Measurements from ENCODE around the gene GK. TPM values are rescaled to one million over a fixed set of nuclear protein-coding genes. Genes with fewer than 3 reads are reported as not detected.
"Not testable (repeated sequence)": the region's sequence is repeated elsewhere in the genome, so short reads cannot be mapped to it uniquely, and the experiment has no call there.

Gene GK
- total RNA-seq: 10 to 100 TPM; 34.2 to 37.5 TPM

DNA sequence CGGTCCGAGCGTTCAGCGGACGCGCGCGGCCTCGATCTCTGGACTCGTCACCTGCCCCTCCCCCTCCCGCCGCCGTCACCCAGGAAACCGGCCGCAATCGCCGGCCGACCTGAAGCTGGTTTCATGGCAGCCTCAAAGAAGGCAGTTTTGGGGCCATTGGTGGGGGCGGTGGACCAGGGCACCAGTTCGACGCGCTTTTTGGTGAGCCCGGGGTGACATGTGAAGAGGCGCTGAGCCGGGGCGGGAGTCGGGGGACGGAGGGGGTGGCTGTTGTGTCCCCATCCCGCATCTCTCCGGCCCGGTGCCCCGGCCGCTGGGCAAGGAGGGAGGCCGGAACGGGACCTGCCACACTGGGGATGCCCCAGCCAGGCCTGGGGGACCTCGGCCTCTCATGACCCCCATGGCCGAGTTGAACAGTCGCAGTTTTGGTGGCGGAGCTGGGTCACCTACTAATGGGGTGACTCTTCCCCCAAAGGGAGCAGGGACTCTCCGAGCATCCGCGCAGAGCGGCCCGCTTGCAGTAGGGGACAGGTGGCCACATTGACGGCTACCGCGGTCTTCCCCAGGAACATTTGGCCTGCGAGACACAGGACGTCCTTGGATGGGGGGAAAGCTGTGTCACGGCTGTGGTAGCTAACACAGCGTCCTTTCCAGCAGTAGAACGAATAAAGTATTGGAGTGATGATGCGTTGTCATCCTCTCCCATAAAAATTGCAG, at the start of gene GK:
Gene GK (plus strand): TSS at position 9 of the 717 bp plus-strand sequence. CDS start 115 bp downstream, at position 124.
- Mint-ChIP-seq H3K4me1 (peaks cover 60% of the 10 kb centered on the region), H3K27me3 (no peaks in the 10 kb centered on the region), H3K9me3 (no peaks in the 10 kb centered on the region), H3K4me3 (peak within 1 kb of the TSS; percentile 84), H3K27ac (peak within 1 kb of the TSS; percentile 96), H3K36me3 (ENCODE audit: low read depth) (peaks cover 12% of the 10 kb centered on the region)
- no peak for DNase-seq
- POLR2A ChIA-PET: interaction anchor here (1.0 to 3.3 kb wide), 3 partner anchors 62 to 235 kb away, joined by 3 to 15 read pairs (median 11); partner anchors contain the start of genes TAB3 and TASL
- CTCF ChIA-PET: no interaction called here

DNA sequence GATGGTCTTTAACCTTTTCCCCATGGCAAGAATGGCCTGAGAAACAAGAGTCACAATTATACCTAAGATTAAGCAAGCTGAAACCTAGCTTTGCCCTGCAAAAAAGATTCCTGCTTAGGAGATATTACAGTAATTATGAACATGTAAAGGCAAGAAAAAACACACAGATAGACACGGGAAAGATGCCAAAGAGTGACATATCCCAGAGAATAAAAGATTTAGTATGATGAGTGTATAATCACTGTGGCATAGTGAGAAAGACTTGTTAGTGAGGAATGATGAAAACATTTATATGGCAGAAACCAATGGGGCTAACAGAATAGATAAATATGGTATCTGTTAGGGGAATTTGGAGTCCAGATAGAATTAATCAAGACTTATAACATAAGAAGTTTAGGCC, 46.1 kb upstream of the GK start:
- no peak for DNase-seq
- Mint-ChIP-seq H3K9me3 (no peaks in the 10 kb centered on the region), H3K4me3 (no peak overlapping the region), H3K27ac (no peak overlapping the region), H3K27me3 (no peaks in the 10 kb centered on the region), H3K36me3 (ENCODE audit: low read depth) (no peaks in the 10 kb centered on the region), H3K4me1 (no peaks in the 10 kb centered on the region)
- ChIA-PET CTCF (no interaction called here), POLR2A (no interaction called here)

DNA sequence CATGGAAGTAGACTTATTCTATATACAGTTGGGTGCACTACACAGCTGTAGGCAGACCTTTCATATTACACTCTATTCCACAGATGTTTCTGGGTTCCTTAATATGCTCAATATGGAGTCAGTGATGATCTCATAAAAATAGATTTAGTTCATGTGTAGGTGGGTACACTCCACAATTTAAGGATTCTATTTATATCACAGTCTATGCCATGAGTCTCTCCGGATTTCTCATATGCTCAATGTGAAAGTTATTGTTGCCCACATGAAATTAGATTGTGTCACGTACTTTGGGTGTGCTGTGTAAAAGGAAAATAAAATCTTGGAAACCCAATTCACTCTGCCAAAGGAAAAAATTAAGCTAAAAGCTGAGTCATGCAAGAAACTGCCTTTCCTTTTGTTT, 43.2 kb upstream of the GK start:
- POLR2A ChIA-PET: no interaction called here
- CTCF ChIA-PET: no interaction called here
- Mint-ChIP-seq H3K4me3 (no peak overlapping the region), H3K36me3 (ENCODE audit: low read depth) (no peaks in the 10 kb centered on the region), H3K27me3 (no peaks in the 10 kb centered on the region), H3K27ac (no peak overlapping the region), H3K4me1 (no peaks in the 10 kb centered on the region), H3K9me3 (no peaks in the 10 kb centered on the region)
- no peak for DNase-seq

DNA sequence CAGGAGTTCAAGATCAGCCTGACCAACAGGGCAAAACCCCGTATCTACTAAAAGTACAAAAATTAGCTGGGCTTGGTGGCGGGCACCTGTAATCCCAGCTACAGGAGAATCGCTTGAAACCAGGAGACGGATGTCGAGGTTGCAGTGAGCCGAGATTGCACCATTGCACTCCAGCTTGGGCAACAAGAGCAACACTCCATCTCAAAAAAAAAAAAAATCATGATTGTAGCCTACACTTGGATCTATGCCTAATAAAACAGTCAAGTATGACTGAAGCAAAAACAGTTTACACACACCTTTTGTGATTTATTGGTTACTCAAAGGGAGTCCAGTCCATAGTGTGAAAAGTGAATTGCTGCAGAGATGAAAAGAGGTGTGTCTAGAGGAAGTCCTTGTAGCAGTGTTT, 41.0 kb upstream of the GK start:
- CTCF ChIA-PET: no interaction called here
- POLR2A ChIA-PET: no interaction called here
- no peaks in the 10 kb centered on the region for H3K9me3 Mint-ChIP-seq
- no peak overlapping the region for H3K4me3 Mint-ChIP-seq
- no peak for DNase-seq
- peaks cover 2% of the 10 kb centered on the region for H3K4me1 Mint-ChIP-seq
- no peaks in the 10 kb centered on the region for H3K27me3 Mint-ChIP-seq
- H3K36me3 Mint-ChIP-seq (ENCODE audit: low read depth): no peaks in the 10 kb centered on the region
- no peak overlapping the region for H3K27ac Mint-ChIP-seq

DNA sequence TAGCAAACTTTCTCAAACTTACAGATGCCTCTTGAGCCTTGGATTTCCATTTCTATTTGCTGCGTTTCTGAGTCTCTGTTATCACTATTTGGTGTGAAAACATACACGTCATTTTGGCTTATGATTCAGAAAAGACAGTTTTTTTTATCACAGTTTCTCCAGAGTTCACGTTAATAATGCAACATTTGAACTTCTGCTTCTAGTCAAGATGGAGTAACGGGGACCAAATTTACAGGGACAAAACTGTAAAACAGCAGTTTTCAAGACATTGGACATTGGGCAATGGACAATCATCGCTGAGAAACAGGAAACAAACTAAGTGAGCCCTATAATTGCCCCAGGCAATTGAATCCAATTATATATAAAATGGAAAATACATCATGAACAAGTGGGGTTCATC, 39.5 kb upstream of the GK start:
- Mint-ChIP-seq H3K4me1 (peaks cover 2% of the 10 kb centered on the region), H3K27ac (no peak overlapping the region), H3K27me3 (no peaks in the 10 kb centered on the region), H3K9me3 (no peaks in the 10 kb centered on the region), H3K36me3 (ENCODE audit: low read depth) (no peaks in the 10 kb centered on the region), H3K4me3 (no peak overlapping the region)
- no peak for DNase-seq
- ChIA-PET CTCF (no interaction called here), POLR2A (no interaction called here)

DNA sequence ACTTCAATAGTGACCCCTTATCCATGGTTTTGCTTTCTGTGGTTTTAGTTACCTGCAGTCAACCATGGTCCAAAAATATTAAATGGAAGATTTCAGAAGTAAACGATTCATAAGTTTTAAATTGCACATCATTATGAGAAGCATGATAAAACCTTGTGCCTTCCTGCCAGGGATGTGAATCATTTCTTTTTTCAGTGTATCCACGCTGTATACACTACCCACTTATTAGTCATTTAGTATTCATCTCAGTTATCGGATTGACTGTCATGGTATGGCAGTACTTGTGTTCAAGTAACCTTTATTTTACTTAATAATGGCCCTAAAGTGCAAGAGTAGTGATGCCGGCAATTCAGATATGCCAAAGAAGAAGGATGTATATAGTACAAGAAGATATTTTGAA, 38.0 kb upstream of the GK start:
- DNase-seq: no peak
- Mint-ChIP-seq H3K4me3 (no peak overlapping the region), H3K9me3 (no peaks in the 10 kb centered on the region), H3K36me3 (ENCODE audit: low read depth) (no peaks in the 10 kb centered on the region), H3K27me3 (no peaks in the 10 kb centered on the region), H3K4me1 (peaks cover 2% of the 10 kb centered on the region), H3K27ac (no peak overlapping the region)
- ChIA-PET CTCF (no interaction called here), POLR2A (no interaction called here)

DNA sequence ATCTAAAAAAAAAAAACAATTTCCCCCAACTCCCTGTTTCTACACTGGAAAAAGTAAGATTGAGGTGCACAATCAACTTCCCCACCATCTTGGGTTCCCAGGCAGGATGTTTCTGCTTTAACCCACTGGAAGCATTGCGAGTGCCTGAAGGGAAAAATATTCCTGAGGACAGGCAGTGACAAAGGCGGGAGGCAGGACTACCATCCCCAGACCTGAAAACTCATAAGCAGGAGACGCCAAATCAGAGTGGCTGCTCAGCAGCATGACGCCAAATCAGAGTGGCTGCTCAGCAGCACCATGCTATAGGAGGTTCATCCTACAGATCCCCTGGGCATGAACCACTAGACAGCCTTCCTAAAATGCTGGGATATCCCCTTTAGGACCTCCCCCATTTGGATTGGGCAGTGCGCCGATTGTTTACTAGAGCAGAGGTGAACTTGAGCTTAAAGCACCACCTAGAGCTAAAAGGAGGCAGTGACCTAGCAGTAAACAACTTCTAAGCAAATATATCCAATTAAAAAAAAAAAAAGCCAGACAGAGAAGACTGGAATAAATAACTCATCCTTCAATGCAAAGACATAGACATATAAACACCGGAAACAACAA, 35.0 kb upstream of the GK start:
- Mint-ChIP-seq H3K27ac (no peak overlapping the region), H3K27me3 (no peaks in the 10 kb centered on the region), H3K36me3 (ENCODE audit: low read depth) (peaks cover 7% of the 10 kb centered on the region), H3K4me3 (no peak overlapping the region), H3K9me3 (peaks cover 15% of the 10 kb centered on the region), H3K4me1 (peaks cover 3% of the 10 kb centered on the region)
- DNase-seq: no peak
- POLR2A ChIA-PET: no interaction called here
- CTCF ChIA-PET: no interaction called here

DNA sequence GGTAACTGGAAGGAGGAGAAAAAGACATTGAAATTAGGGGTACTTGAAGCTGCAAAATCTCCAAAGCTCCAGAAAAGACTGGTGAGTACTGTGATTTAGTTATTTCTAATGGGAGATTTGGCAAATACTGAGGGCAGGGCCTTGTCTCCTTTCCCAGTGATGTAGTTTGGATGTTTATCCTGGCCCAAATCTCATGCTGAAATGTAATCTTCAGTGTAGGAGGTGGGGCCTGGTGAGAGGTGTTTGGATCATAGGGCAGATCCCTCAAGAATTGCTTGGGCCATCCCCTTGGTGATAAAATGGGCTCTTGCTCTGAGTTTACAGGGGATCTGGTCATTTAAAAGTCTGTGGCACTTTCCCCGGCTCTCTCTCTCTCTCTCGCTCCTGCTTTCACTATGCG, 33.1 kb upstream of the GK start:
- POLR2A ChIA-PET: no interaction called here
- H3K36me3 Mint-ChIP-seq (ENCODE audit: low read depth): peaks cover 7% of the 10 kb centered on the region
- CTCF ChIA-PET: interaction anchor here (1.0 kb wide), 1 partner anchor 50 kb away, joined by 3 read pairs; no protein-coding TSS in a partner anchor
- no peak overlapping the region for H3K27ac Mint-ChIP-seq
- DNase-seq: no peak
- H3K9me3 Mint-ChIP-seq: peaks cover 18% of the 10 kb centered on the region
- no peak overlapping the region for H3K4me3 Mint-ChIP-seq
- H3K27me3 Mint-ChIP-seq: no peaks in the 10 kb centered on the region
- peaks cover 3% of the 10 kb centered on the region for H3K4me1 Mint-ChIP-seq

DNA sequence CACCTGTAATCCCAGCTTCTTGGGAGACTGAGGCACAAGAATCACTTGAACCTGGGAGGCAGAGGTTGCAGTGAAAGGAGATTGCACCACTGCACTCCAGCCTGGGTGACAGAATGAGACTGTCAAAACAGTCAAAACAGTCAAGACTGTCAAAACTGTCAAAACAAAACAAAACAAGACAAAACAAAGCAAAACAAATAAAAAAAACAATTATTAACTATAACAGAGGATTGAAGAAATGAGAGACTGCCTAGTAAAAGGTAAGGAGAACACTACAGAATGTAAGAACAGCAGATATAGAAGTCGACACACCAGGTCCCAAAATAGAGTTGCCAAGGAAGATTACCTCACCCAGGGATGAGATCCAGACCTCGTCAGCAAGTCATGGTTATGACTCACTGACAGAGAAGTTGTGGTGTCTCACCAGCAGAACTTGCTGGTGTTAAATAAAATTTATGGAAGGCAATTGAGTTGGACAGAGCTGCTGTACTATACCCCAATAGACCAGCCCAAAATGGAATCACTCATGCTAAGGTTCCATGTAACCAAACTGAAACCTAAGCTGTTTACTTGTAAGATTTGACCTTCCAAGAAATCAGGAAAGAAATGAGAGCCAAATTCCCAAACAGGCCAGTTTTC, 32.1 kb upstream of the GK start:
- peaks cover 7% of the 10 kb centered on the region for H3K36me3 Mint-ChIP-seq (ENCODE audit: low read depth)
- POLR2A ChIA-PET: no interaction called here
- no peaks in the 10 kb centered on the region for H3K27me3 Mint-ChIP-seq
- no peak overlapping the region for H3K4me3 Mint-ChIP-seq
- H3K27ac Mint-ChIP-seq: no peak overlapping the region
- DNase-seq: no peak
- CTCF ChIA-PET: no interaction called here
- peaks cover 1% of the 10 kb centered on the region for H3K4me1 Mint-ChIP-seq
- peaks cover 18% of the 10 kb centered on the region for H3K9me3 Mint-ChIP-seq

DNA sequence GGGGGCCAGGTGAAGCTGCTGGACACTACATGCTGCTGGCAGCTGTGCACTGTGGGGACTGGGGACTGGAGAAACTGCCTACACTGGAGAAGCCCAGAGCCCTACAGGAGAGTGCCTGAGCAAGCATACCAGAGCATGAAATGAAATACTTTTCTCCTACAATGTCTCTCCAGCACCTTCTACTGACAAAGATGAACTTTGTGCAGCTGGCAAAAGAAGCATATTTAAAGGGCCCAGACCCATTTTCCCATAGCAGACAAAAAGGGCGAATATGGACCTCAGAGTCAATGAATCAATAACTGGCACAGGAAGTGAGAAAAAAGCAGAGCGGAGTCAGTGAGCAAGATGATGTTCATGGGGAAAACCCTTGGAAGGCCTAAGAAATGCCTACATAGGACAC, 30.9 kb upstream of the GK start:
- no peak for DNase-seq
- H3K27ac Mint-ChIP-seq: no peak overlapping the region
- H3K36me3 Mint-ChIP-seq (ENCODE audit: low read depth): peaks cover 7% of the 10 kb centered on the region
- ChIA-PET POLR2A (no interaction called here), CTCF (no interaction called here)
- peaks cover 1% of the 10 kb centered on the region for H3K4me1 Mint-ChIP-seq
- H3K9me3 Mint-ChIP-seq: peaks cover 18% of the 10 kb centered on the region
- no peak overlapping the region for H3K4me3 Mint-ChIP-seq
- H3K27me3 Mint-ChIP-seq: no peaks in the 10 kb centered on the region

DNA sequence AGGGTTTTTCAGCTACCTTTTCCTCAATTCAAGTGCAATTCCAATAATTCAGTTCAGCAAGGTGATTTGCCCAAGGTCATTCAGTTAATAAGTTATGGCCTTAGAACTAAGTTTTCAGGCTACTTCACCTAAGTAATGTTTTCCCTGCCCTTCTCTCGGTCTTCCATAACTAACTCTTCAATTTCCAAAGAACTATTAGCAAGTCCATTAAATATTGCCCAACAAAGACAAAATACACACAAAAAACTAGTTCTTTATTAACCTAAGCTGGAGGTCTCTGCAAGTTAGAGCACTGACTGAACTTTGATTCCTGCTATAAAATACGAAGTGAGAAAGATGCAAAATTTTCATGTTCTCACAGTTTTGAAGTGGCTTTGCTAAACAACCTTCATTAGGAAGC, 26.8 kb upstream of the GK start:
- no peak overlapping the region for H3K27ac Mint-ChIP-seq
- ChIA-PET POLR2A (interaction anchor here (0.6 kb wide), 1 partner anchor 17 kb away, joined by 3 read pairs; no protein-coding TSS in a partner anchor), CTCF (interaction anchor here (1.1 kb wide), 1 partner anchor 86 kb away, joined by 3 read pairs; no protein-coding TSS in a partner anchor)
- H3K27me3 Mint-ChIP-seq: no peaks in the 10 kb centered on the region
- no peak overlapping the region for H3K4me3 Mint-ChIP-seq
- no peak for DNase-seq
- peaks cover 3% of the 10 kb centered on the region for H3K36me3 Mint-ChIP-seq (ENCODE audit: low read depth)
- H3K4me1 Mint-ChIP-seq: no peaks in the 10 kb centered on the region
- H3K9me3 Mint-ChIP-seq: peaks cover 14% of the 10 kb centered on the region

DNA sequence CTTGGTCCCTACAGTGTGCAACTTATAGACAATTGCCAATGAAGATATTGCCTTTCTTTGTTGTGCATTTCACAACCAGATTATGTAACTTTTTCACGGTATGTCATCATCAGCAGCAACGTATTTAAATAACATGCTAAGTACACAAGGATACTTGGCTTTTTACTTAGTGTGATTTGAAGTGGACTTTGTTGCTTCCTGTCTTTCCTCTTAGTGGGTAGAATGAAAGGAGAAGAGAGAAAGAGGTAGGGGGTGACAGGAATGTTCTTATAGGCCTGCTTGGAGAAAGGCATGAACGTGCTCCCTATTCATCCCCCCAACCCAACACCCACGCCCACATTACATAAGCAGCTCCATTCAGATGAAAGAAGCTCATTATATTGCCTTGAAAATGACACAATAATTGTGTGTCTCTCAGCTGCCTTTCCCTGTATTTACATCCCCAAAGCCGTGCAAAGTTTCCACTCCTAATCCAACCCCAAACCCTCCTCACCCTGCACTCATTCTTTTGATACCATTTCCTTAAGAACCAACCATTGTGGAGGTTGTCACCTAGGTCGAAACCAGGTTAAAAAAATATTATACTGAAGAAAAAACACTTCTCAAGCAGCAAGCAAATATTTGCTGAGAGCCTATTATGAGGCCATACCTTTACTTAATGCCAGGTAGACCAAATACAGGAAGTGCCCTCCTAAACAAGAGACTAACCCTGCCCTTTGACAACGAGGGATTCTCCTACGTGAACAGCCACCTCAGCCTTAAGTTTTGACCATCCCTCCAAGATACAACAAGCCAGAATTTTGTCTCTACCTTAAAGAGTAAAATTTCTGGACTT, 25.2 kb upstream of the GK start:
- peaks cover 4% of the 10 kb centered on the region for H3K9me3 Mint-ChIP-seq
- no peak overlapping the region for H3K4me3 Mint-ChIP-seq
- H3K36me3 Mint-ChIP-seq (ENCODE audit: low read depth): no peaks in the 10 kb centered on the region
- no peak for DNase-seq
- H3K27me3 Mint-ChIP-seq: no peaks in the 10 kb centered on the region
- no peaks in the 10 kb centered on the region for H3K4me1 Mint-ChIP-seq
- no peak overlapping the region for H3K27ac Mint-ChIP-seq
- POLR2A ChIA-PET: no interaction called here
- CTCF ChIA-PET: no interaction called here

DNA sequence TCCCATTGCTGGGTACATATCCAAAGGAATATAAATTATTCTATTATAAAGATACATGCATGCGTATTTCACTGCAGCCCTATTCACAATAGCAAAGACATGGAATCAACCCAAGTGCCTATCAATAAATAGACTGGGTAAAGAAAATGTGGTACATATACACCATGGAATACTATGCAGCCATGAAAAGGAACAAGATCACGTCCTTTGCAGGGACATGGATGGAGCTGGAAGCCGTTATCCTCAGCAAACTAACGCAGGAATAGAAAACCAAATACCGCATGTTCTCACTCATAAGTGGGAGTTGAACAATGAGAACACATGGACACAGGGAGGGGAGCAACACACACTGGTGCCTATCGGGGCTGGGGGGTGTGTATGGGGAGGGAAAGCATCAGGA, 19.2 kb upstream of the GK start:
- H3K4me3 Mint-ChIP-seq; H3K27ac Mint-ChIP-seq; H3K9me3 Mint-ChIP-seq; H3K4me1 Mint-ChIP-seq; POLR2A ChIA-PET; H3K36me3 Mint-ChIP-seq (ENCODE audit: low read depth); DNase-seq; H3K27me3 Mint-ChIP-seq: not testable (repeated sequence)
- CTCF ChIA-PET: interaction anchor here (1.2 to 1.6 kb wide), 4 partner anchors 10 to 102 kb away, joined by 3 to 9 read pairs (median 6); no protein-coding TSS in a partner anchor

Data from activated CD4-positive, alpha-beta memory T cell treated with anti-CD3 and anti-CD28 coated beads, Interleukin-2, amount 10 ng/mL, durations not matched to agents 7 days and 5 days (primary cell).